ENCODE data around the gene SERF2. TPM values are rescaled to one million over a fixed set of nuclear protein-coding genes. Genes with fewer than 3 reads are reported as not detected.
"Not testable (repeated sequence)": the region's sequence is repeated elsewhere in the genome, so short reads cannot be mapped to it uniquely, and the experiment has no call there.

SERF2 gene
- total RNA-seq, 1 experiment from 2014 or later = 789 TPM

- DNase-seq (ENCODE audit: low spot score) = not testable (repeated sequence)
These were observed 37.9 kb downstream of the SERF2 start for GRCh38 chr15:43829951-43830540.

DNA sequence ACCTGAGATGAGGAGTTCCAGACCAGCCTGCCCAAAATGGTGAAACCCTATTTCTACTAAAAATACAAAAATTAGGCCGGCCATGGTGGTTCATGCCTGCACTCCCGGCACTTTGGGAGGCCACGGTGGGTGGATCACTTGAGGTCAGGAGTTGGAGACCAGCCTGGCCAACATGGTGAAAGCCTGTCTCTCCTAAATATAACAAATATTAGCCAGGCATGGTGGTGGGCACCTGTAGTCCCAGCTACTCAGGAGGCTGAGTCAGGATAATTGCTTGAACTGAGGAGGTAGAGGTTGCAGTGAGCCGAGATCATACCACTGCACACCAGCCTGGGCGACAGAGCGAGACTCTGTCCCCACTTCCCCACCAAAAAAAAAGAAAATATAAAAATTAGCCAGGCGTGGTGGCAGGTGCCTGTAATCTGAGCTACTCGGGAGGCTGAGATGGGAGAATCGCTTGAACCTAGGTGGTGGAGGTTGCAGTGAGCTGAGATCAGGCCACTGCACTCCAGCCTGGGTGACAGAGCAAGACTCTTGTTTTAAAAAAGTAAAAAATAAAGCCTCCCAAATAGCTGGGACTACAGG, 38.7 kb downstream of the SERF2 start:
- DNase-seq (ENCODE audit: low spot score) = not testable (repeated sequence)

DNA sequence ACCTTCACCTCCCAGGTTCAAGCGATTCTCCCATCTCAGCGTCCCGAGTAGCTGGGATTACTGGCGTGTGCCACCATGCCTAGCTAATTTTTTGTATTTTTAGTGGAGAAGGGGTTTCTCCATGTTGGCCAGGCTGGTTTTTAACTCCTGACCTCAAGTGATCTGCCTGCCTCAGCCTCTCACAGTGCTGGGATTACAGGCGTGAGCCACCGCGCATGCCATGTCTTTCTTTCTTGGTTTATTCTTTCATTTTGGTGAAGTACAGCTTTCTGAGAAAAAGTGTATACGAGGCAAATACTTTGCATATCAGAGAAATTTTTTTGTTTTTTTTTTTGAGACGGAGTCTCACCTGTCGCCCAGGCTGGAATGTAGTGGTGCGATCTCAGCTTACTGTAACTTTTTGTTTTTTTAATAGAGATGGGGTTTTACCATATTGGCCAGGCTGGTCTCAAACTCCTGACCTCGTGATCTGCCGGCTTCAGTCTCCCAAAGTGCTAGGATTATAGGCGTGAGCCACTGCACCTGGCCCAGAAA, 39.5 kb downstream of the SERF2 start:
- not testable (repeated sequence) for DNase-seq (ENCODE audit: low spot score)

- DNase-seq (ENCODE audit: low spot score) = not testable (repeated sequence)
These were observed 40.4 kb downstream of the SERF2 start for GRCh38 chr15:43832485-43832884.

DNA sequence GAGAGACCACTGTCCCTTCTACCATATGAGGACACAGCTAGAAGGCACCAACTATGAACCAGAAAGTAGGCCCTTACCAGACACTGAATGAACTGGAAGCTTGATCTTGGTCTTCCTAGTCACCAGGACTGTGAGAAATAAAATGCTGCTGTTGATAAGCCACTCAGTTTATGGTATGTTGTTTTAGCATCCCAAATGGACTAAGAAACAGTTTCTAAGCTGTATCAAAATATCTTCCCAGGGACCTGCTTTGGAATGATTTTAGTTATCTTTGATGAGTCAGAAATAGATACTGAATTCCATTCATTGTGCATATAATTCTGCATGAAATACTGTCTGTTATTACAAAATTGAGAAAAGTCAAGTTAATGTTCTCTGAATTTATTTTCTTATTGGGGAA, 53.3 kb downstream of the SERF2 start:
- DNase-seq (ENCODE audit: low spot score) = no peak

Small RNA genes within 50 kb of the gene (small RNA-seq; reads per million reads assigned to genes)
- not detected for gene MIR1282

Other genes with a start within 250 kb of the SERF2 start
- gene PPIP5K1, start 202.1 kb upstream of the SERF2 start, total RNA-seq (2014; rRNA removed; shearing (Covaris generic)) = 51.8 and 62.5 TPM in 2 replicates
- gene CKMT1B, start 198.3 kb upstream of the SERF2 start, total RNA-seq (2014; rRNA removed; shearing (Covaris generic)) = 2.6 and 7.6 TPM in 2 replicates
- gene STRC, start 173.5 kb upstream of the SERF2 start, total RNA-seq (2014; rRNA removed; shearing (Covaris generic)) = 0.18 TPM in 1 of 2 replicates, not detected in the other
- 2.9 and 5.0 TPM in 2 replicates for gene CATSPER2, start 143.5 kb upstream of the SERF2 start, total RNA-seq (2014; rRNA removed; shearing (Covaris generic))
- gene CKMT1A, start 98.5 kb upstream of the SERF2 start, total RNA-seq (2014; rRNA removed; shearing (Covaris generic)) = 1.9 and 2.7 TPM in 2 replicates
- gene PDIA3, start 45.9 kb upstream of the SERF2 start, total RNA-seq (2014; rRNA removed; shearing (Covaris generic)) = 560 and 640 TPM in 2 replicates
- gene ELL3, start 15.4 kb upstream of the SERF2 start, total RNA-seq (2014; rRNA removed; shearing (Covaris generic)) = 94.9 and 101 TPM in 2 replicates
- gene SERINC4, start 7.9 kb downstream of the SERF2 start, total RNA-seq (2014; rRNA removed; shearing (Covaris generic)) = not detected in 2 replicates
- gene HYPK, start 8.3 kb downstream of the SERF2 start, total RNA-seq (2014; rRNA removed; shearing (Covaris generic)) = 16.9 and 18.8 TPM in 2 replicates
- gene MFAP1, start 32.4 kb downstream of the SERF2 start, total RNA-seq (2014; rRNA removed; shearing (Covaris generic)) = 10.9 TPM in 2 replicates
- gene WDR76, start 34.7 kb downstream of the SERF2 start, total RNA-seq (2014; rRNA removed; shearing (Covaris generic)) = 11.5 and 12.7 TPM in 2 replicates

Measured in HT-29 (cell line).